NCI-H187 (cell line): Measurements from ENCODE around the gene WWOX.
"Not testable (repeated sequence)": the region's sequence is repeated elsewhere in the genome, so short reads cannot be mapped to it uniquely, and the experiment has no call there.

Source experiments
- DNase-seq, 2 experiments: peaks; one replicate each; lab custom pipeline; 2025; lab: John Stamatoyannopoulos, UW

WWOX gene

GRCh38 chr16:78099271-78100111 lies at the start of gene WWOX:
WWOX (plus strand) TSS chr16:78099654.
- DNase-seq: peak; percentile 84 to 85

GRCh38 chr16:78050734-78051400 lies 48.6 kb upstream of the WWOX start:
- no peak for DNase-seq

- peak; percentile 60 to 61 for DNase-seq
Measured at GRCh38 chr16:78057803-78058564, 41.5 kb upstream of the WWOX start.

GRCh38 chr16:78059806-78060205 lies 39.6 kb upstream of the WWOX start:
- DNase-seq: not testable (repeated sequence)

- no peak for DNase-seq
Measured at GRCh38 chr16:78060295-78060694, 39.2 kb upstream of the WWOX start.

GRCh38 chr16:78060809-78061208 lies 38.6 kb upstream of the WWOX start:
- no peak for DNase-seq

GRCh38 chr16:78065319-78065718 lies 34.1 kb upstream of the WWOX start:
- DNase-seq: no peak

- DNase-seq: no peak
Measured at GRCh38 chr16:78069913-78070312, 29.5 kb upstream of the WWOX start.

- no peak for DNase-seq
Measured at GRCh38 chr16:78072275-78072674, 27.2 kb upstream of the WWOX start.

GRCh38 chr16:78075800-78076199 lies 23.7 kb upstream of the WWOX start:
- no peak for DNase-seq

- no peak for DNase-seq
Measured at GRCh38 chr16:78081341-78081740, 18.1 kb upstream of the WWOX start.

GRCh38 chr16:78091419-78091818 lies 8.0 kb upstream of the WWOX start:
- no peak for DNase-seq

GRCh38 chr16:78092758-78093157 lies 6.7 kb upstream of the WWOX start:
- DNase-seq: no peak

GRCh38 chr16:78094166-78094565 lies 5.3 kb upstream of the WWOX start:
- DNase-seq: no peak

- no peak for DNase-seq
Measured at GRCh38 chr16:78094998-78095397, 4.5 kb upstream of the WWOX start.

- DNase-seq: no peak
Measured at GRCh38 chr16:78096386-78096785, 3.1 kb upstream of the WWOX start.

- DNase-seq: no peak
Measured at GRCh38 chr16:78097548-78097947, 1.9 kb upstream of the WWOX start.

GRCh38 chr16:78098087-78098486 lies 1.4 kb upstream of the WWOX start:
- no peak for DNase-seq

GRCh38 chr16:78098595-78099270 lies 721 bp upstream of the WWOX start:
- no peak for DNase-seq

GRCh38 chr16:78100112-78100467 lies 636 bp downstream of the WWOX start:
- peak in 1 of 2 experiments; percentile 47 for DNase-seq

- DNase-seq: no peak
Measured at GRCh38 chr16:78102122-78102660, 2.7 kb downstream of the WWOX start.

- DNase-seq: no peak
Measured at GRCh38 chr16:78102865-78103264, 3.4 kb downstream of the WWOX start.
